CD4-positive, alpha-beta T cell treated with Interleukin-17A for 1 hour (primary cell): ENCODE measurements around the gene ZNF813.
"Not testable (repeated sequence)": the region's sequence is repeated elsewhere in the genome, so short reads cannot be mapped to it uniquely, and the experiment has no call there.

Experiments
- DNase-seq: peaks from one replicate; pipeline ENCODE4 v3.0.0-alpha.2; 2020

Gene ZNF813

GRCh38 chr19:53467485-53468262 lies at the start of gene ZNF813:
ZNF813 (plus strand) TSS chr19:53467733; CDS start chr19:53483823, 16,090 bp downstream.
- peak; percentile 96 for DNase-seq

GRCh38 chr19:53420520-53421315 lies 46.8 kb upstream of the ZNF813 start:
- not testable (repeated sequence) for DNase-seq

GRCh38 chr19:53422551-53422950 lies 45.0 kb upstream of the ZNF813 start:
- no peak for DNase-seq

GRCh38 chr19:53423074-53423473 lies 44.5 kb upstream of the ZNF813 start:
- DNase-seq = not testable (repeated sequence)

- not testable (repeated sequence) for DNase-seq
These were observed 43.9 kb upstream of the ZNF813 start for GRCh38 chr19:53423680-53424079.

DNA sequence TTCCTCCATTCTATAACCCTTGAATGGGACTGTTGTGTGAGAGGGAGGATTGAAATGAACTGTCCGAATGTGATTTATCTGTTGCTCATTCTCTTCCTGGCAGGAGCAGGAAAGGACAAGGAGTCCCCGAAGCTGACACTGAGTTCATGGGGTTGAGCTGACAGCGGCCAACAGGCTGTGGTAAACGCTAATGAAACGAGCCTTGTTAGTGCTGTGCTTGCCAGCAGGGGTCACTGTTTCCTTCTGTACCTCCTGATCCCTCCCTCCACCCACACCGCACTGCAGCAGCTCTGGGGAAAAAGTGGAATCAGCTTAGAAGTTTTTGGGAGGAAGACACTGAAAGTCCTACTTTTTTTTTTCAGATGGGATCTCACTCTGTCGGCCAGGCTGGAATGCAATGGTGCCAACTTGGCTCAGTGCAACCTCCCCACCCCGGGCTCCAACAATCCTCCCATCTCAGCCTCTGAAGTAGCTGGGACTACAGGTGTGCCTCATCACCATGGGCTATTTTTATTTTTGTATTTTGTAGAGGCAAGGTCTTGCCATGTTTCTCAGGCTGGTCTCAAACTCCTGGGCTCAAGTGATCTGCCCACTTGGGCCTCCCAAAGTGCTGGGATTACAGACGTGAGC lies 42.5 kb upstream of the ZNF813 start:
- DNase-seq = peak; percentile 74

GRCh38 chr19:53431399-53432087 lies 36.0 kb upstream of the ZNF813 start, which contains the start of gene ZNF761:
ZNF761 (plus strand) TSS chr19:53431984; CDS start chr19:53447269, 15,285 bp downstream.
- DNase-seq = peak; percentile 97

DNA sequence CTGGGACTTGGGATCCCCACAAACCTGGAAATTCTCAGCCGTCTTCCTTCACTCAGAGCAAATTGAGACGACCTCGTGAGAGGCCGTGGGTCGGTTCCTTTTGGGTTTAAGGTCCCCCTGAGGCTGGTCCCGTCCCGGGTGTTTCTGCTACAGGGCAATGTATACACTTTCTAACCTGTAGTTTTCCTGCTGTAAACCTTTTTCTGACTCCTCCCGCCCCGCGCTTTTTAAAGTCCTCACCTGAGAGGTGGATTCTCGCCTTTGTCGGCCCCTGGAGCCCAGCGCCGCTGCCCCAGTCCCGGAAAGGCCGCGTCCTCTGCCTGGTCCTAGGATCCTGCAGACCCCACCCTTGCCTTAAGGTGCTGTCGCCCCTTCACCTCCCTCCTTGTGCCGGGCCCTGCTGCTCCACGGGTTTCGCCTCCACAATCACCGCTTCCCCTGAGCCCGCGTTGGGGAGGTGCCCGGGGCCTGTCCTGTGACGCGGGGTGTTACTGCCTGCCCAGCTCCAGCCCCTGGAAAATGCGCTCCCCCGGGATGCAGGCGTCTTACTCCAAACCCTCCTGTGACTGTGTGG lies 35.4 kb upstream of the ZNF813 start:
- DNase-seq = no peak

DNA sequence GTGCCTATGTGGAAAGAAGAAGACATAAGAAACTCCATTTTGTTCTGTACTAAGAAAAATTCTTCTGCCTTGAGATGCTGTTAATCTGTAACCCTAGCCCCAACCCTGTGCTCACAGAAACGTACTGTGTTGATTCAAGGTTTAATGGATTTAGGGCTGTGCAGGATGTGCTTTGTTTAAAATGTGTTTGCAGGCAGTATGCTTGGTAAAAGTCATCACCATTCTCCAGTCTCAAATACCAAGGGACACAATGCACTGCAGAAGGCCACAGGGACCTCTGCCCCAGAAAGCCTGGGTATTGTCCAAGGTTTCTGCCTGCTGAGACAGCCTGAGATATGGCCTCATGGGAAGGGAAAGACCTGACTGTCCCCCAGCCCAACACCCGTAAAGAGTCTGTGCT lies 23.7 kb upstream of the ZNF813 start:
- DNase-seq = not testable (repeated sequence)

- not testable (repeated sequence) for DNase-seq
These were observed 20.3 kb upstream of the ZNF813 start for GRCh38 chr19:53447196-53447595.

- DNase-seq = no peak
These were observed 11.7 kb upstream of the ZNF813 start for GRCh38 chr19:53455828-53456227.

GRCh38 chr19:53460131-53460721 lies 7.3 kb upstream of the ZNF813 start:
- not testable (repeated sequence) for DNase-seq

DNA sequence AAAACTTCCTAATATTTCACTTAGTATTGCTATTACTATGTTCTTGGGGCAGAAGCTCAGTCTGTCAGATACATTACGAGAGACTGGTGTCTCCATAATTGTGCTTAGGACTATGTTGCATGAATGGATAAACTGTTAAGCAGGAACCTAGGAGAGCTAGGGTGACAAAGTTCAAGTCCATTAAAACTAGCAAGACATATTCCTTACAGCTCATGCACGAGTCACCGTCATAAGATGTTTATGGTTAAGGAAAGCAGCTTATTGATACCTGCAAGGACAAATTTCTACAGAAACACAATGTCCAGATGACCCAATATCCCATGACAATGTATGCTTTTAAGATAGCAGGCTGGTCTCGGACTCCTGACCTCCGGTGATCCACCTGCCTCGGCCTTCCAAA lies 5.7 kb upstream of the ZNF813 start:
- no peak for DNase-seq

GRCh38 chr19:53462861-53463260 lies 4.7 kb upstream of the ZNF813 start:
- no peak for DNase-seq

DNA sequence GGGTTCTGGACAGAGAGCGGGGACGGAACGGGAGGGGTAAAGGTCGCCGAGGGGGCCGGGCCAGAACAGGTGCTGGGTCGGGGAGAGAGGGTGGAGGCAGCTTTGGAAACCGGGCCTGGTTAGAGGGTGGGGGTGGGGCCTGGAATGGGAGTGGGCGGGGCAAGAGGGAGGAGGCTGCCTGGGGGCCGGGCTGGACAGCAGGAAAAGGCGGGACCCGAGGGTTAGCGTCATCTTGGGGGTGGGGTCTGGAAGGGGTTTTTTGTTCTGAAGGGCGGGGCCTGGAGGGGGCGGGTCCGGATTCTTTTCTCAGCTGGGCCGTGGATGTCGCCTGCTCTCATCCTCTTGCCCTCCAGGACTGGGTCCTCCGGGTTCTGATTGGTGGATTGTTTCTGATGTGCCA lies 4.3 kb upstream of the ZNF813 start:
- no peak for DNase-seq

DNA sequence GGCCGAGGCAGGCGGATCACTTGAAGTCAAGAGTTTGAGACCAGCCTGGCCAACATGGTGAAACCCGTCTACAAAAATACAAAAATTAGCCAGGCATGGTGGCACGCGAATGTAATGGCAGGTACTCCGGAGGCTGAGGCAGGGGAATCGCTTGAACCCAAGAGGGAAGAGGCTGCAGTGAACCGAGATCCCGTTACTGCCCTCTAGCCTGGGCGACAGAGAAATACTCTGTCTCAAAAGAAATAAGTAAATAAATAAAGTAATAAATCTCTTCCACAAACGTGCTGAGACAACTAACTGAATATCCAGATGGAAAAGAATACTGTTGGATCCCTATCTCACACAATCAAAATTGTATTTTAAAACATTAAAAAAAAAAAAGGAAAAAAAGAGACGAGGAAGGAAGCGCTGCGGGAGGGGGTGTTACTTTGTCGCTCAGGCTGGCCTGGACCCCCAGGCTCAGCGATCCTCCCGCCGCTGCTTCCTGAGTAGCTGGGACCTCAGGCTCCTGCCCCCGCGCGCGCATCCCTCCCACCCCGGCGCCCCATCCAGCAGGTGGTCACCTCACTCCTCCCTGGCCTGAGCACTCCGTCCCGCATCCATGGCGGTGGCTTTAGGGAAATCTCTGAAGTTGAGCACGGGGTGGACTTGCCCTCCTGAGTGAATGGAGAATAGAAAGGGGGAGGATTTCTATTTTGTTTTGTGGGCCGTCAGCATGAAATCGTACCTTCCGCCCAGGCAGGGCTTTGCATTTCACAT lies 628 bp upstream of the ZNF813 start:
- no peak for DNase-seq

DNA sequence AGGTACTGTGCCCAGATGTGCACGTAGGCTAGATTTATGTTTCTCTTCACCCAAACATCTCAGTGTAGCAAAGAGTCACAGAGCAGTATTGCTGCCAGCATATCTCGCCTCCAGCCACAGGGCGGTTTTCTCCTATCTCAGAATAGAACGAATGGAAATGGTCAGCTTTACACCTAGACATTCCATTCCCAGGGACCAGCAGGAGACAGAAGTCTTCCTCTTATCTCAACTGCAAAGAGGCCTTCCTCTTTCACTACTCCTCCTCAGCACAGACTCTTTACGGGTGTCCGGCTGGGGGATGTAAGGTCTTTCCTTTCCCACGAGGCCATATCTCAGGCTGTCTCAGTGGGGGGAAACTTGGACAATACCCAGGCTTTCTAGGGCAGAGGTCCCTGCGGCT lies 1.1 kb downstream of the ZNF813 start:
- not testable (repeated sequence) for DNase-seq

- no peak for DNase-seq
These were observed 4.4 kb downstream of the ZNF813 start for GRCh38 chr19:53471916-53472315.

GRCh38 chr19:53474832-53475231 lies 7.3 kb downstream of the ZNF813 start:
- not testable (repeated sequence) for DNase-seq

GRCh38 chr19:53475470-53475869 lies 7.9 kb downstream of the ZNF813 start:
- not testable (repeated sequence) for DNase-seq

- not testable (repeated sequence) for DNase-seq
These were observed 16.2 kb downstream of the ZNF813 start for GRCh38 chr19:53483751-53484150.
